Right lobe of liver (tissue), 6 donors: ENCODE results near the gene SASH1. TPM values are rescaled to one million over a fixed set of nuclear protein-coding genes. Genes with fewer than 3 reads are reported as not detected.

Experiments used
- ATAC-seq, 4 donors: fragments of 200-7000 bp; cut with Tn5 transposase; one replicate each; pipeline ENCODE4 v1.9.1; 2020; ENCODE audit warnings: mild to moderate bottlenecking in 4 of 4, moderate library complexity in 4 of 4
- DNase-seq, 3 donors: peaks; one replicate each; pipeline ENCODE4 v3.0.0-alpha.2; 2020
- H3K27ac ChIP-seq, 3 donors: fragments of 200-600 bp; one replicate each; pipeline ENCODE4 v1.8.0; 2022
- H3K27me3 ChIP-seq, 2 donors: fragments of 200-600 bp; one replicate each; pipeline ENCODE4 v1.8.0; 2022
- H3K36me3 ChIP-seq, 4 donors: fragments of 200-600 bp; sonication (generic) in 1 of 4; one replicate each; pipeline versions ENCODE4 v1.5.1 to v1.8.0; 2017 to 2022; ENCODE audit warnings: control low read depth in 1 of 4
- H3K4me1 ChIP-seq, 4 donors: fragments of 200-600 bp; sonication (generic) in 1 of 4; one replicate each; pipeline versions ENCODE4 v1.5.1 to v1.8.0; 2017 to 2022; ENCODE audit warnings: control low read depth in 1 of 4
- H3K4me3 ChIP-seq, 3 donors: fragments of 200-600 bp; one replicate each; pipeline ENCODE4 v1.8.0; 2022
- H3K9me3 ChIP-seq, 4 donors: fragments of 200-600 bp; sonication (generic) in 1 of 4; one replicate each; pipeline versions ENCODE4 v1.5.1 to v1.8.0; 2017 to 2022; ENCODE audit warnings: control low read depth in 1 of 4
- CTCF ChIP-seq, 4 donors: fragments of 200-600 bp in 3 of 4; fragments of 450-650 bp in 1 of 4; IDR thresholded peaks; one replicate each; pipeline versions ENCODE4 v1.5.1 to v1.8.0; 2016 to 2022; ENCODE audit warnings: antibody characterized with exemption in 4 of 4, mild to moderate bottlenecking in 2 of 4
- POLR2A ChIP-seq: fragments of 450-650 bp; IDR thresholded peaks from one replicate; pipeline ENCODE4 v1.6.1; 2017; ENCODE audit warnings: antibody characterized with exemption, mild to moderate bottlenecking
- WGBS: methylation state at CpG from one replicate; pipeline ENCODE4 v1.1.6; 2018; ENCODE audit warnings: low coverage, low lambda C conversion rate; ENCODE audit not compliant: insufficient coverage; ENCODE audit errors: missing lambda C conversion rate; 5-methylcytosine and 5-hydroxymethylcytosine counted together
- intact Hi-C, 2 donors: fragments of 100-400 bp; cut with DNase I; formaldehyde crosslinking; loops; one replicate each; pipeline versions ENCODE4 v1.11.2 to v1.14.1; 2022
- total RNA-seq, 6 experiments: library from RNA; depleted of rRNA in 2 of 6; stranded (reverse); fragments of >200 nt in 2 of 6; fragmentation: NEBNext Ultra II Directional in 3 of 6; extraction: Animal tissue kit (Norgen Biotek cat#: 25700) in 3 of 6; gene quantifications; one replicate each; pipeline versions ENCODE4 v1.1.0 to v1.2.4, GENCODE V29; 2016 to 2023
- donor health status: DM: no; HTN: yes; CAD: no.
- donor health status: DM: no; HTN: no; CAD: no.
- donor health status: DM: no; HTN: no; CAD: no.
- donor health status: DM: no; HTN: yes; CAD: no.
- donor health status: DM: no; HTN: yes; CAD: no.

The SASH1 gene
- total RNA-seq, 6 experiments from 2014 or later = 12.0 to 19.0 (median 15.8) TPM

GRCh38 chr6:148517470-148517869 is 174.8 kb downstream of the SASH1 start:
- no peak for ATAC-seq
- no peak for DNase-seq
- intact Hi-C loops = no loop called here
- Histone ChIP-seq H3K4me1 (no peaks in the 10 kb centered on the region), H3K4me3 (no peak overlapping the region), H3K27ac (no peak overlapping the region), H3K36me3 (peaks cover 0 to 17% (median 6%) of the 10 kb centered on the region in 4 donors), H3K9me3 (no peaks in the 10 kb centered on the region), H3K27me3 (no peaks in the 10 kb centered on the region)
- no peak for TF ChIP-seq POLR2A
- TF ChIP-seq CTCF (IDR thresholded peaks at IDR 0.05) = no peak
- WGBS = 93% methylated on average over 3 of the region's 10 CpGs

DNA sequence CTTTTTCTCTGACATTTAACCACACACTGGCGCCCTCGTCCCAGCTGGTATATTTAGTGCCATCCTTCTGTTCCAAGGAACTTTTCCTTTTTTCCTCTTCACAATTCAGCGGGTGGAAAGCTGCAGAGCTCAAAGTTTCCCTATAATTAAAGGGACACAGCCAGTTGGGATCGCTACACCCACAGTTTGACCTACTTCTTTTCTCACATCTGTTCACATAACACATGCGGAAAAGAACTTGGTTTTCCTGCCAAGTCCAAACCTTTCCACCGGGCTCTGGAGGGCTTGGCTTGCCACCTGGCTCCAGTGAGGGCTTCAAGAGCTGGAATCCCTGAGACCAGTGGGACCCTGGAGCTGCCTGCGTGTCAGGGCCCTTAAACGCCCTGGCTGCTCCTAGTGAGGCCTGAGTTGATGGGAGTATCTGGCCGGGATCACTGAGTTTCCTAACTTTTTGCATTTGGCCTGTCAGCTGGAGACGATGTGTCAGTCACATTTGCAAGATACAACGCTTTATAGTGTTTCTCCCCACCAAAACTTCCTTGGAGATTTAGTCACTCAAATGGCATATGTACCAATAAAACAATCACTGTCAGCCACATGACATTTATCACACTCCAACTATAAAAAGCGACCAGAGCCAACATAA is 176.0 kb downstream of the SASH1 start:
- Histone ChIP-seq H3K9me3 (no peaks in the 10 kb centered on the region), H3K27ac (no peak overlapping the region), H3K4me3 (no peak overlapping the region), H3K36me3 (peaks cover 0 to 17% (median 6%) of the 10 kb centered on the region in 4 donors), H3K4me1 (no peaks in the 10 kb centered on the region), H3K27me3 (no peaks in the 10 kb centered on the region)
- intact Hi-C loops = no loop called here
- DNase-seq = no peak
- 89% methylated on average over 10 of the region's 12 CpGs for WGBS
- TF ChIP-seq CTCF (IDR thresholded peaks at IDR 0.05) (no peak), POLR2A (no peak)
- ATAC-seq = no peak

- H3K4me1 ChIP-seq = no peaks in the 10 kb centered on the region
- DNase-seq (no peak), ATAC-seq (peak in 1 of 4 donors; percentile 31)
- TF ChIP-seq CTCF (IDR thresholded peaks at IDR 0.05) (no peak), POLR2A (no peak)
- peaks cover 0 to 18% (median 6%) of the 10 kb centered on the region in 4 donors for H3K36me3 ChIP-seq
- intact Hi-C loops = no loop called here
- H3K4me3 ChIP-seq = no peak overlapping the region
- no peaks in the 10 kb centered on the region for H3K9me3 ChIP-seq
- no peaks in the 10 kb centered on the region for H3K27me3 ChIP-seq
- H3K27ac ChIP-seq = no peak overlapping the region
- 88% methylated on average over 12 of the region's 23 CpGs for WGBS
Observed at GRCh38 chr6:148520109-148520841, 177.6 kb downstream of the SASH1 start.

DNA sequence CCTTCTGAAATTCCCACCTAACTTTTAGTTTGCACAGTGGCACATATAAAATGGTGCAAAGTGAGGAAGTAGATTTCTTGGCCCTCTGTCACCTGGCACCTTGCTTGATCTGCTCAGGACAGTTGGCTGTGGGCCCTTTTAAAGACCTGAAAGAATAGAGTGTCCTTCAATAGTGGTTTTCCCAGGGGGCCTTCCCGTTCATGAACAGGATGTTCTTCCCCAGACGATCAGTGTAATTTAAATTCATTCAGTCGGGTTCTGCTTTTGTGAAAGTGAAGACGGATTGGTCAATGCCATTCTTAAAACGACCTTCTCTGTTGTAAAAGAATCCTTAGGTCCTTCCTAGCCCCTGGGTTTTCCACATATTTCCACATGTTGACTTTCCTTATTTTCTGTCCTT is 178.5 kb downstream of the SASH1 start:
- no peaks in the 10 kb centered on the region for H3K27me3 ChIP-seq
- H3K4me3 ChIP-seq = no peak overlapping the region
- no peak for ATAC-seq
- H3K27ac ChIP-seq = no peak overlapping the region
- WGBS = 56% methylated on average over 2 of the region's 5 CpGs
- H3K4me1 ChIP-seq = no peaks in the 10 kb centered on the region
- H3K36me3 ChIP-seq = peaks cover 0 to 21% (median 6%) of the 10 kb centered on the region in 4 donors
- TF ChIP-seq POLR2A (no peak), CTCF (IDR thresholded peaks at IDR 0.05) (no peak)
- no peaks in the 10 kb centered on the region for H3K9me3 ChIP-seq
- DNase-seq = no peak
- intact Hi-C loops = no loop called here
